Neural cell (in vitro differentiated cells): ENCODE results near the gene KRTDAP. TPM values are rescaled to one million over a fixed set of nuclear protein-coding genes. Genes with fewer than 3 reads are reported as not detected.

Experiments used
- H2AFZ ChIP-seq: fragments of 200-600, 300-800 bp; sonication (generic), shearing (Covaris generic); 2 replicates; pipeline ENCODE4 v1.6.0; 2014; ENCODE audit warnings: low read depth, mild to moderate bottlenecking, antibody characterized with exemption, low read length, moderate library complexity
- H3F3A ChIP-seq: fragments of 200-600 bp; shearing (Covaris generic); 2 replicates; pipeline ENCODE4 v1.6.1; 2016; ENCODE audit warnings: mild to moderate bottlenecking, moderate library complexity, mixed read lengths, antibody characterized with exemption, low read length; ENCODE audit not compliant: insufficient read depth, poor library complexity, severe bottlenecking
- H3K27ac ChIP-seq: fragments of 200-600, 300-800 bp; sonication (generic), shearing (Covaris generic); 2 replicates; pipeline ENCODE4 v1.5.1; 2014; ENCODE audit warnings: mild to moderate bottlenecking, low read length, moderate library complexity
- H3K27me3 ChIP-seq: fragments of 300-800, 200-600 bp; sonication (generic), shearing (Covaris generic); 2 replicates; pipeline ENCODE4 v1.6.0; 2014; ENCODE audit warnings: mild to moderate bottlenecking, low read depth, low read length, moderate library complexity; ENCODE audit not compliant: insufficient read depth
- H3K36me3 ChIP-seq: fragments of 300-800, 200-600 bp; sonication (generic), shearing (Covaris generic); 2 replicates; pipeline ENCODE4 v1.5.1; 2014; ENCODE audit warnings: mild to moderate bottlenecking, antibody characterized with exemption, low read length, moderate library complexity; ENCODE audit not compliant: insufficient read depth
- H3K4me2 ChIP-seq: fragments of 300-800, 200-600 bp; sonication (generic), shearing (Covaris generic); 2 replicates; pipeline ENCODE4 v1.6.0; 2014; ENCODE audit warnings: mild to moderate bottlenecking, low read length
- H3K4me3 ChIP-seq: fragments of 300-800, 200-600 bp; sonication (generic), shearing (Covaris generic); 2 replicates; pipeline ENCODE4 v1.5.1; 2014; ENCODE audit warnings: mild to moderate bottlenecking, low read length, moderate library complexity
- H3K79me2 ChIP-seq: fragments of 200-600 bp; shearing (Covaris generic); replicated peaks from 2 replicates; pipeline ENCODE4 v1.6.0; 2014; ENCODE audit warnings: mild to moderate bottlenecking, low read length, moderate library complexity; ENCODE audit not compliant: insufficient read depth
- H3K9ac ChIP-seq: fragments of 300-800, 200-600 bp; sonication (generic), shearing (Covaris generic); 2 replicates; pipeline ENCODE4 v1.6.1; 2016; ENCODE audit warnings: mild to moderate bottlenecking, low read length, mixed read lengths
- H3K9me2 ChIP-seq: fragments of 200-600 bp; shearing (Covaris generic); 2 replicates; pipeline ENCODE4 v1.6.1; 2016; ENCODE audit warnings: mild to moderate bottlenecking, low read length, mixed read lengths; ENCODE audit not compliant: insufficient read depth
- H3K9me3 ChIP-seq: fragments of 200-600, 300-800 bp; sonication (generic), shearing (Covaris generic); 2 replicates; pipeline ENCODE4 v1.6.1; 2016; ENCODE audit warnings: mild to moderate bottlenecking, mixed run types, low read length, moderate library complexity, mixed read lengths
- H4K20me1 ChIP-seq: fragments of 200-600 bp; shearing (Covaris generic); 2 replicates; pipeline ENCODE4 v1.6.1; 2016; ENCODE audit warnings: mild to moderate bottlenecking, mixed run types; ENCODE audit not compliant: insufficient read depth
- EP300 ChIP-seq: fragments of 450-650 bp; conservative IDR thresholded peaks from 2 replicates; pipeline ENCODE4 v1.6.1; 2014; ENCODE audit warnings: antibody characterized with exemption, mild to moderate bottlenecking, moderate library complexity; ENCODE audit not compliant: poor library complexity, severe bottlenecking
- EZH2 ChIP-seq: fragments of 200-600, 300-800 bp; shearing (Covaris generic), sonication (generic); IDR thresholded peaks from 2 replicates; pipeline ENCODE4 v1.6.1; 2014; ENCODE audit warnings: antibody characterized with exemption, low read length, borderline replicate concordance, mild to moderate bottlenecking; ENCODE audit not compliant: insufficient read depth, poor library complexity, severe bottlenecking
- MXI1 ChIP-seq: fragments of 450-650 bp; conservative IDR thresholded peaks from 2 replicates; pipeline ENCODE4 v1.6.1; 2014; ENCODE audit warnings: antibody characterized with exemption, mild to moderate bottlenecking; ENCODE audit not compliant: poor library complexity, severe bottlenecking
- SMC3 ChIP-seq: fragments of 450-650 bp; conservative IDR thresholded peaks from 2 replicates; pipeline ENCODE4 v1.6.1; 2014; ENCODE audit warnings: antibody characterized with exemption, mild to moderate bottlenecking, moderate library complexity; ENCODE audit not compliant: poor library complexity
- polyA plus RNA-seq: library from polyadenylated mRNA; depleted of rRNA; stranded (reverse); fragments of >200 nt; gene quantifications from 2 replicates; pipeline ENCODE4 v1.2.3, GENCODE V29; 2014
- TF ChIP-seq, protein P1 (sequence below): fragments of 450-650 bp; IDR thresholded peaks from 2 replicates; pipeline ENCODE4 v1.5.1; 2014; ENCODE audit warnings: antibody characterized with exemption, mild to moderate bottlenecking, moderate library complexity; ENCODE audit not compliant: poor library complexity, severe bottlenecking
- TF ChIP-seq, protein P2 (sequence below): IDR thresholded peaks from 2 replicates; pipeline ENCODE4 v1.6.1; 2012; ENCODE audit warnings: borderline replicate concordance

KRTDAP gene
- polyA plus RNA-seq, 1 donor from 2014 or later = not detected

DNA sequence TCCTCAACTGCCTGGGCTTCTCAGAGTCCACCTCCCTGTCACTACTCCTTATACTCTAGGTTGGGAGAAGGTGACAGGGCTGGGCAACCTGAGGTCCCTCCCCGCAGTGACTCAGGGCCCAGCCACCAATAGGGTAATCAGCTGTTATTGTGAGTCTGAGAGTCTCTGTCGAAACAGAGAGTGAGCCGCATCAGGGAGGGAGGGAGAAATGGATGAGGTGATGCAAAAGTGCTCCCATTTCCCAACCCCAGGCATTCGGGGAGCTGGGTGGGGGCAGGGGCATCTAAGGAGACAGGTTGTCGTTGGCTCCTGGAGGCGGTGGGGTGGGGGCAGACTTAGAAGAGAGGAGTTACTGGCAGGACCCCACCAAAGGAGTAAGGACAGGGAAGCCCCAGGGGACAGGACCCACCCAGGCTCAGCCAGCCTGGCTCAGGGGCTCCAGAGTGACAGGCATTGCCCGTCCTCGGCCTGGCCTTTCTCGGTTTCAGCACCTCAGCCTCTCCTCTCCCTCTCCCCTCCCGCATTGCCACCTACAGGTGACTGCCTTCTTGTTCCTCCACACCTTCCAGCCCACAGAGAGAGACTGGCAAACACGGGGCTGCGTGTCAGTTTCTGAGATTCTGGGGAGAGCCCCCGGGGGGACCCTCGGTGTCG lies 23.5 kb upstream of the KRTDAP start, which contains the start of gene DMKN:
Gene DMKN (minus strand): TSS at position 22 of the 654 bp plus-strand sequence. CDS start 174 bp downstream, outside the sequence.
- no peaks in the 10 kb centered on the region for H3K9me3 ChIP-seq
- H3K4me3 ChIP-seq = no peak within 1 kb of the TSS
- H3K9me2 ChIP-seq = no peaks in the 10 kb centered on the region
- H3K9ac ChIP-seq = no peak within 1 kb of the TSS
- H3F3A ChIP-seq = no peaks in the 10 kb centered on the region
- no peak within 1 kb of the TSS for H3K4me2 ChIP-seq
- H3K27me3 ChIP-seq = peaks cover 31% of the 10 kb centered on the region
- no peak for TF ChIP-seq EZH2
- no peaks in the 10 kb centered on the region for H3K36me3 ChIP-seq
- H3K79me2 ChIP-seq = no peaks in the 10 kb centered on the region
- no peaks in the 10 kb centered on the region for H4K20me1 ChIP-seq
- no peak within 1 kb of the TSS for H3K27ac ChIP-seq
- no peak within 1 kb of the TSS for H2AFZ ChIP-seq

DNA sequence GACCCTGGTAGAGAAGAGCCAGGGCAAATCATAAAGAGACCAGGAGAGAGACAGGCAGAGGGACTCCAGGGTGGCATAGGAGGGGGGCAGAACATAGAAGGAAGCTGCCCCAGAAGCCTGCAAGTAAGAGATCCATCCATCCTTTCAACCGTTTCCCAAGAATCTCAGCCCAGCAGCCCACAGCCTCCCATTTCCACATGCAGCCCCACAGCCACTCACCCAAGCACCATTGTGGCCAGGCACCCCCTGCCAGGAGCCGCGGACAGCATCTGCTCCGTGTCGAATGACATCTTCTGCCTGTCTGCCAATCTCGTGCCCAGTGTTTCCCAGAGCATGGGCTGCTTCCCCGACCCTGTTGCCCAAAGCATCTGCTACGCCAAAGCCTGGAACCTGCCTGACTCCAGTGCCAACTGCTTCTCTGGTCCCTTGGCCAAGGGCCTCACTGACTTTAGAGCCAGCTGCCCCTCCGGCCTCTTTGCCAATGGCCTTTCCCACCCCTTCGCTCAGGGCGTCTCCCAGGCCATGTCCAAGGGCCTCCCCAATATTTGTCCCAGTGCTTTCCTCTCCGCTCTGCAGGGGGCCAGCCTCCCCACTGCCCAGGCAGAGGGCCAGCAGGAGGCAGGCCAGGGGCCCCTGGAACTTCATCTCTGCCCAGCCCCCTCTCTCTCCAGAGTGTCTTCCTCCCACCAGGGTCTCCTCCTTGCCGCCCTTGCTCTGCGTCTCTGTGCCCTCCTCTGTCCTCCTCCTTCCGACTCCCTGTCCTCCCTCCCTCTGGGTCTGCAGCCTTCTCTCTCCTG lies 22.8 kb upstream of the KRTDAP start:
- no peaks in the 10 kb centered on the region for H4K20me1 ChIP-seq
- no peak overlapping the region for H3K4me3 ChIP-seq
- TF ChIP-seq, protein P1, sequence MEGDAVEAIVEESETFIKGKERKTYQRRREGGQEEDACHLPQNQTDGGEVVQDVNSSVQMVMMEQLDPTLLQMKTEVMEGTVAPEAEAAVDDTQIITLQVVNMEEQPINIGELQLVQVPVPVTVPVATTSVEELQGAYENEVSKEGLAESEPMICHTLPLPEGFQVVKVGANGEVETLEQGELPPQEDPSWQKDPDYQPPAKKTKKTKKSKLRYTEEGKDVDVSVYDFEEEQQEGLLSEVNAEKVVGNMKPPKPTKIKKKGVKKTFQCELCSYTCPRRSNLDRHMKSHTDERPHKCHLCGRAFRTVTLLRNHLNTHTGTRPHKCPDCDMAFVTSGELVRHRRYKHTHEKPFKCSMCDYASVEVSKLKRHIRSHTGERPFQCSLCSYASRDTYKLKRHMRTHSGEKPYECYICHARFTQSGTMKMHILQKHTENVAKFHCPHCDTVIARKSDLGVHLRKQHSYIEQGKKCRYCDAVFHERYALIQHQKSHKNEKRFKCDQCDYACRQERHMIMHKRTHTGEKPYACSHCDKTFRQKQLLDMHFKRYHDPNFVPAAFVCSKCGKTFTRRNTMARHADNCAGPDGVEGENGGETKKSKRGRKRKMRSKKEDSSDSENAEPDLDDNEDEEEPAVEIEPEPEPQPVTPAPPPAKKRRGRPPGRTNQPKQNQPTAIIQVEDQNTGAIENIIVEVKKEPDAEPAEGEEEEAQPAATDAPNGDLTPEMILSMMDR = no peak
- TF ChIP-seq SMC3 = no peak
- TF ChIP-seq, protein P2, sequence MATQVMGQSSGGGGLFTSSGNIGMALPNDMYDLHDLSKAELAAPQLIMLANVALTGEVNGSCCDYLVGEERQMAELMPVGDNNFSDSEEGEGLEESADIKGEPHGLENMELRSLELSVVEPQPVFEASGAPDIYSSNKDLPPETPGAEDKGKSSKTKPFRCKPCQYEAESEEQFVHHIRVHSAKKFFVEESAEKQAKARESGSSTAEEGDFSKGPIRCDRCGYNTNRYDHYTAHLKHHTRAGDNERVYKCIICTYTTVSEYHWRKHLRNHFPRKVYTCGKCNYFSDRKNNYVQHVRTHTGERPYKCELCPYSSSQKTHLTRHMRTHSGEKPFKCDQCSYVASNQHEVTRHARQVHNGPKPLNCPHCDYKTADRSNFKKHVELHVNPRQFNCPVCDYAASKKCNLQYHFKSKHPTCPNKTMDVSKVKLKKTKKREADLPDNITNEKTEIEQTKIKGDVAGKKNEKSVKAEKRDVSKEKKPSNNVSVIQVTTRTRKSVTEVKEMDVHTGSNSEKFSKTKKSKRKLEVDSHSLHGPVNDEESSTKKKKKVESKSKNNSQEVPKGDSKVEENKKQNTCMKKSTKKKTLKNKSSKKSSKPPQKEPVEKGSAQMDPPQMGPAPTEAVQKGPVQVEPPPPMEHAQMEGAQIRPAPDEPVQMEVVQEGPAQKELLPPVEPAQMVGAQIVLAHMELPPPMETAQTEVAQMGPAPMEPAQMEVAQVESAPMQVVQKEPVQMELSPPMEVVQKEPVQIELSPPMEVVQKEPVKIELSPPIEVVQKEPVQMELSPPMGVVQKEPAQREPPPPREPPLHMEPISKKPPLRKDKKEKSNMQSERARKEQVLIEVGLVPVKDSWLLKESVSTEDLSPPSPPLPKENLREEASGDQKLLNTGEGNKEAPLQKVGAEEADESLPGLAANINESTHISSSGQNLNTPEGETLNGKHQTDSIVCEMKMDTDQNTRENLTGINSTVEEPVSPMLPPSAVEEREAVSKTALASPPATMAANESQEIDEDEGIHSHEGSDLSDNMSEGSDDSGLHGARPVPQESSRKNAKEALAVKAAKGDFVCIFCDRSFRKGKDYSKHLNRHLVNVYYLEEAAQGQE = no peak
- no peaks in the 10 kb centered on the region for H3K9me2 ChIP-seq
- peaks cover 36% of the 10 kb centered on the region for H3K27me3 ChIP-seq
- H3K9ac ChIP-seq = no peak overlapping the region
- no peak overlapping the region for H3K4me2 ChIP-seq
- no peaks in the 10 kb centered on the region for H3K9me3 ChIP-seq
- H3K79me2 ChIP-seq = no peaks in the 10 kb centered on the region
- no peak overlapping the region for H3K27ac ChIP-seq
- H3K36me3 ChIP-seq = no peaks in the 10 kb centered on the region
- no peak overlapping the region for H2AFZ ChIP-seq
- no peaks in the 10 kb centered on the region for H3F3A ChIP-seq

DNA sequence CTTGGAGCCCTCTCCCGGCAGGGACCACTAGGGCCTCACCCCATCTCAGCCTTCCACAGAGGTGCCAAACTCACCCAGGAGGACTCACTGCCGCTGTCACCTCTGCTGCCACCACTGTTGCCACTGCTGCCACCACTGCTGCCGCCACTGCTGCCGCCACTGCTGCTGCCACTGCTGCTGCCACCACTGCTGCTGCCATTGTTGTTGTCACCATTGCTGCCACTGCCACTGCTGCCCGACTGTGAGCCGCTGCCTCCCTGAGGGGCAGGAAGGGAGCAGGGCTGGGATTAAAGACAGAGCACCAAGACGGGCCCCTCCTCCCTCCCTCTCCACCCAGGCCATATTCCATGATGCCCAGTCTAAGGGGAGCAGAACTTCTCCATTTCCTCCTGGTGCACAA lies 21.1 kb upstream of the KRTDAP start:
- H3K9ac ChIP-seq = no peak overlapping the region
- H3K36me3 ChIP-seq = no peaks in the 10 kb centered on the region
- H3F3A ChIP-seq = no peaks in the 10 kb centered on the region
- no peaks in the 10 kb centered on the region for H3K79me2 ChIP-seq
- no peaks in the 10 kb centered on the region for H4K20me1 ChIP-seq
- H3K9me3 ChIP-seq = no peaks in the 10 kb centered on the region
- no peak overlapping the region for H2AFZ ChIP-seq
- no peak overlapping the region for H3K27ac ChIP-seq
- no peak overlapping the region for H3K4me3 ChIP-seq
- H3K27me3 ChIP-seq = peaks cover 36% of the 10 kb centered on the region
- no peak overlapping the region for H3K4me2 ChIP-seq
- no peaks in the 10 kb centered on the region for H3K9me2 ChIP-seq
- TF ChIP-seq SMC3 (no peak), EP300 (no peak), MXI1 (no peak)
- TF ChIP-seq, protein P1 = no peak
